ENCODE measurements around the gene TPI1.
A peak's percentile ranks its signal among the peaks of the same experiment; 100 is the strongest.

Gene TPI1

DNA sequence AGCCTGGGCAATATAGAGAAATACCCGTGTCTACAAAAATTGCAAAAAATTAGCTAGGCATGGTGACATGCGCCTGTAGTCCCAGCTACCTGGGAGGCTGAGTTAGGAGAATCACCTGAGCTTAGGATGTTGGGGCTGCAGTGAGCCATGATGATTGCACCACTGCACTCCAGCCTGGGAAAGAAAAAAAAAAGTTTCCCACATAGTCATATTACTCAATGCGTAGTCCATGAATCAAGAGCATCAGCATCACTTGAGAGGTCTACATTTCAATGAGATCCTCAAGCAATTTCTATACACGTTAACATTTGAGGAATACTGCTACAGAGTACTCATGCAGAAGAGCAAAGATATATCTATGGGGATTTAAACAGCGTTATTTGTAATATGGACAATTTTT is 32.1 kb downstream of the TPI1 start:
- POLR2A ChIA-PET: no interaction called here
- no peak for DNase-seq
- no peaks in the 10 kb centered on the region for H3K27me3 ChIP-seq (replicated peaks in 2 of 5; ENCODE audit: control insufficient read depth in 4 of 5, insufficient read depth in 5 of 5, low read length in 4 of 5)
- H3K4me1 ChIP-seq (ENCODE audit: control extremely low read depth in 1 of 4, control insufficient read depth in 4 of 4, insufficient read depth in 4 of 4, low read length in 3 of 4): peaks cover 13 to 33% (median 28%) of the 10 kb centered on the region in 4 experiments
- WGBS (ENCODE audit: insufficient coverage): 61% methylated on average over 3 of the region's 5 CpGs
- CTCF ChIA-PET: interaction anchor here (1.0 to 2.4 kb wide), 5 partner anchors 8 to 31 kb away, joined by 3 to 11 read pairs (median 5); no protein-coding TSS in a partner anchor
- no peaks in the 10 kb centered on the region for H3K36me3 ChIP-seq (ENCODE audit: control insufficient read depth in 4 of 4, insufficient read depth in 4 of 4, low read length in 3 of 4)
- peak overlapping the region in 1 of 2 experiments; percentile 55 for H3K27ac ChIP-seq (ENCODE audit: insufficient read depth in 1 of 2, low read depth in 1 of 2, low read length in 2 of 2, poor library complexity in 1 of 2, severe bottlenecking in 2 of 2)
- H3K9me3 ChIP-seq (ENCODE audit: control extremely low read depth in 1 of 5, control insufficient read depth in 4 of 5, insufficient read depth in 2 of 5, low read depth in 1 of 5, low read length in 4 of 5): no peaks in the 10 kb centered on the region
- no peak overlapping the region for H3K4me3 ChIP-seq (ENCODE audit: control insufficient read depth in 1 of 7, extremely low read depth in 1 of 7, insufficient read depth in 4 of 7, low read depth in 2 of 7, low read length in 6 of 7)

DNA sequence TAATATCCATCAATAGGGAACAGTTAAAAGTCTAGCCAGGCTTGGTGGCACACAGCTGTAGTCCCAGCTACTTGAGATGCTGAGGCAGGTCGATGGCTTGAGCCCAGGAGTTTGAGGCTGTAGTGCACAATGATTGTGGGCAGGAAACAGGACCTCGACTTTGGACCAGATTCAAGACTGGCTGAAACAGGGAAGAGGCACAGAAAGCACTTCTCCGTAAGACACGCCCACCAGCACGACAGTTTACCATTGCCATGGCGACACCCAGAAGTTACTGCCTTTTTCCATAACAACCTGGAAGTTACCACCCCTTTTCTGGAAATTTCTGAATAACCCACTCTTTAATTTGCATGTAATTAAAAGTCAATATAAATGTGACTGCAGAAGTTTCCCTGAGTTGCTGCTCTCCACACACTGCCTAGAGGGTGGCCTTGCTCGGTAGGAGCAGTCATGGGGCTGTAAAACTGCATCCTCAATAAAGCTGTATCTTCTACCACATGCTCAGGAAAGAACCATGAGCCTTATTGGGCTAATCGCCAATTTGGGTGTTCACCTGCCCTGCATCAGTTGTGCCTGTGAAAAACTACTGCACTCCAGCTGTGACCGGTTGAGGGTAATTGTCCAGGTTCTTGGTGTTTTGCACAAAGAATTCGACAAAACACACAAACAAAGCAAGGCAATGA is 32.6 kb downstream of the TPI1 start:
- ChIA-PET POLR2A (interaction anchor here (0.7 kb wide), 1 partner anchor 8 kb away, joined by 3 read pairs; no protein-coding TSS in a partner anchor), CTCF (interaction anchor here (1.2 to 2.4 kb wide), 5 partner anchors 9 to 31 kb away, joined by 4 to 11 read pairs (median 7); no protein-coding TSS in a partner anchor)
- H3K27me3 ChIP-seq (replicated peaks in 2 of 5; ENCODE audit: control insufficient read depth in 4 of 5, insufficient read depth in 5 of 5, low read length in 4 of 5): no peaks in the 10 kb centered on the region
- peak overlapping the region in 1 of 2 experiments; percentile 55 for H3K27ac ChIP-seq (ENCODE audit: insufficient read depth in 1 of 2, low read depth in 1 of 2, low read length in 2 of 2, poor library complexity in 1 of 2, severe bottlenecking in 2 of 2)
- H3K9me3 ChIP-seq (ENCODE audit: control extremely low read depth in 1 of 5, control insufficient read depth in 4 of 5, insufficient read depth in 2 of 5, low read depth in 1 of 5, low read length in 4 of 5): no peaks in the 10 kb centered on the region
- peaks cover 16 to 37% (median 32%) of the 10 kb centered on the region in 4 experiments for H3K4me1 ChIP-seq (ENCODE audit: control extremely low read depth in 1 of 4, control insufficient read depth in 4 of 4, insufficient read depth in 4 of 4, low read length in 3 of 4)
- WGBS (ENCODE audit: insufficient coverage): 41% methylated on average over 9 of the region's 10 CpGs
- H3K36me3 ChIP-seq (ENCODE audit: control insufficient read depth in 4 of 4, insufficient read depth in 4 of 4, low read length in 3 of 4): no peaks in the 10 kb centered on the region
- no peak overlapping the region for H3K4me3 ChIP-seq (ENCODE audit: control insufficient read depth in 1 of 7, extremely low read depth in 1 of 7, insufficient read depth in 4 of 7, low read depth in 2 of 7, low read length in 6 of 7)
- DNase-seq: peak; percentile 82 to 91 (median 90)

DNA sequence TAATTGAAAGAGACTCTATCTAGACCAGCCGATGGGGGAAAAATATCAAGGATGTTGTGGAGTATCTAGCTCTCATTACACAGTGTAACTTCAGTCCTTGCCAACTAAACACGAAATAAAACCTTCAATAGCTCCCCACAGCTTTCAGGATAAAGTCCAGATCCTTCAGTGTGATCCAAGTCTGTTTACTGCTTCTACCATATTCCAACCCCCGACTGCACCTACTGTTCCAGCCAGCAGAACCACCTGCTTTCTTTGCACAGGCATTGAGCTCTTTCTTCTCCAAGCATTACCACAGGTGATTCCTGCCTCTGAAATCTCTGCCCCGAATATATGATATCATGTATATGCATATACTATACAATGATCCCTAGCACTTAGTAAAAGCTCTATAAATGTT is 35.1 kb downstream of the TPI1 start:
- ChIA-PET CTCF (interaction anchor here (0.6 to 12.4 kb wide), 7 partner anchors 8 to 209 kb away, joined by 3 to 105 read pairs (median 4); partner anchors contain the start of genes SPSB2 and TPI1), POLR2A (interaction anchor here (0.7 to 1.3 kb wide), 2 partner anchors 11 to 42 kb away, joined by 3 to 6 read pairs; partner anchors contain the start of gene C12orf57)
- Histone ChIP-seq H3K4me1 (ENCODE audit: control extremely low read depth in 1 of 4, control insufficient read depth in 4 of 4, insufficient read depth in 4 of 4, low read length in 3 of 4) (peaks cover 17 to 45% (median 40%) of the 10 kb centered on the region in 4 experiments), H3K36me3 (ENCODE audit: control insufficient read depth in 4 of 4, insufficient read depth in 4 of 4, low read length in 3 of 4) (peaks cover 0 to 10% (median under 1%) of the 10 kb centered on the region in 4 experiments), H3K9me3 (ENCODE audit: control extremely low read depth in 1 of 5, control insufficient read depth in 4 of 5, insufficient read depth in 2 of 5, low read depth in 1 of 5, low read length in 4 of 5) (no peaks in the 10 kb centered on the region), H3K27ac (ENCODE audit: insufficient read depth in 1 of 2, low read depth in 1 of 2, low read length in 2 of 2, poor library complexity in 1 of 2, severe bottlenecking in 2 of 2) (no peak overlapping the region), H3K27me3 (replicated peaks in 2 of 5; ENCODE audit: control insufficient read depth in 4 of 5, insufficient read depth in 5 of 5, low read length in 4 of 5) (no peaks in the 10 kb centered on the region), H3K4me3 (ENCODE audit: control insufficient read depth in 1 of 7, extremely low read depth in 1 of 7, insufficient read depth in 4 of 7, low read depth in 2 of 7, low read length in 6 of 7) (no peak overlapping the region)
- WGBS (ENCODE audit: insufficient coverage): 90% methylated on average over 2 of the region's 4 CpGs
- DNase-seq: no peak

DNA sequence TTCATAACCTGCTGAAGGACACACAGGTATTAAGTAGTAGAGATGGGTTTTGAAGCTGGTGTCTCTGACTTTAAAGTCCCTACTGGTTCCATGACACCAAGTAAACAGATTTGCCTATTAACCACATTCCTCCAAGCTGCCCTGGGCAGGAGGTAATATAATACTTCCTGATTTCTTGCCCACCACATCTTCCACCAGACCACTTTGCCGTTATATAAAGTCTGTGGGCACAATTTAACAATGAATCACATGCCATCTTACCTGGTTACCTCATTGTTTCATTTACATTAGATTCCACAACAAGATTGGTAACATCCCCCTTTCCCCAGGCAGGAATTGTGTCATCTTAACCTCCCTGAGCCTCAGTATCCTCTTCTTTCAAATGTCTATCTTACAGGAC is 36.4 kb downstream of the TPI1 start:
- H3K36me3 ChIP-seq (ENCODE audit: control insufficient read depth in 4 of 4, insufficient read depth in 4 of 4, low read length in 3 of 4): peaks cover 0 to 13% (median 3%) of the 10 kb centered on the region in 4 experiments
- H3K9me3 ChIP-seq (ENCODE audit: control extremely low read depth in 1 of 5, control insufficient read depth in 4 of 5, insufficient read depth in 2 of 5, low read depth in 1 of 5, low read length in 4 of 5): no peaks in the 10 kb centered on the region
- ChIA-PET CTCF (interaction anchor here (0.8 to 12.4 kb wide), 6 partner anchors 9 to 33 kb away, joined by 3 to 105 read pairs (median 9); partner anchors contain the start of genes SPSB2 and TPI1), POLR2A (no interaction called here)
- peak; percentile 35 to 86 (median 83) for DNase-seq
- H3K27ac ChIP-seq (ENCODE audit: insufficient read depth in 1 of 2, low read depth in 1 of 2, low read length in 2 of 2, poor library complexity in 1 of 2, severe bottlenecking in 2 of 2): peak overlapping the region; percentile 93 to 97
- peak overlapping the region in 2 of 7 experiments; percentile 70 to 85 for H3K4me3 ChIP-seq (ENCODE audit: control insufficient read depth in 1 of 7, extremely low read depth in 1 of 7, insufficient read depth in 4 of 7, low read depth in 2 of 7, low read length in 6 of 7)
- H3K4me1 ChIP-seq (ENCODE audit: control extremely low read depth in 1 of 4, control insufficient read depth in 4 of 4, insufficient read depth in 4 of 4, low read length in 3 of 4): peaks cover 17 to 45% (median 40%) of the 10 kb centered on the region in 4 experiments
- H3K27me3 ChIP-seq (replicated peaks in 2 of 5; ENCODE audit: control insufficient read depth in 4 of 5, insufficient read depth in 5 of 5, low read length in 4 of 5): no peaks in the 10 kb centered on the region
- 0% methylated on average over 1 of the region's 1 CpG for WGBS (ENCODE audit: insufficient coverage)

DNA sequence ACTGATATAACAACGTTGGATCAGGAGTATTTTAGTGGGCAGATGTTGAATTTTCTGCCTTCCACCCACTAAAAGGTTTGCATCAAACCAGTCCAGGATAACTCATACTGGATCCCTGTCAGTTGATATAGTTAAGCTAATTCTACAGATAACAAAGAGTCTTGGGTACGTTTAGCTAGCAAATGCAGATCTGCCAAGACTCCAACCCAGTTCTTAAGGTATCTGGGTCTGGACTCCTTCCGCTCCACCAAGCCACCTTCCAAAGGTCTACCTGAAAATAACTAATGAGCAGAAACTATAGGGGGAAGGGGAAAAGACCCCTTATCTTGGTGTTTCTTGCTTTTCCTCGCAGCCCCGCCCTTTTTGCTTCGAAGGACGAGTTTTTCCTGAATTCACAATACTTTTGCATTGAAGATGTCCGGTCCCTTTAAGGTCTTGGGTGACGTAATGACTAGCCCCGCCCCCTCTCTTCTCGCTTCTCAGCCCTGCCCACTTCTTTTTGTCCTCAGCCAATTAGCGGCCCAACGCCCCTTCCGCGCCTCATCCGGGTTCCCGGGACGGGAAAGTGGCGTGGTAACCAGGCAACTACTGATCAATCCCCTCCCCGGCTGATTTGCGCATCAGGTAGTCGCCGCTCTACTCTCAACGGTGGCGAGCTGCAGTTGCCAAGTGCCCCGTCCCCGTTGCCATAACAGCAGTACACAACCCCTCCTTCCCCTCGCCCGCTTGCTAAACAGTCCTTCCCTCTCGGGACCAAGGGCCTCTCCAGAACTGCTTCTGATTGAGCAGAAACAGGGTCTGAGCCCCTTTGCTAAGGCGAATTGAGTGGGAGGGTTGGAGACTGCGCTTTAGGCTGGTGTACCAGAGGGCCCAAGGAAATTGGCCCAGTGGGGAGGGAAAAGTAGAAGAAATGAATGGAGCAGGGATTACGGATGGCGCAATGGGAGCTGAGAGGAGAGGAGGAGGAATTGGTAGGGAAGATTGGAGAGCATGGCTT is 37.2 kb downstream of the TPI1 start, which contains the start of gene LRRC23:
Gene LRRC23 (plus strand): TSS at position 543 of the 997 bp plus-strand sequence. CDS start 812 bp downstream, outside the sequence.
- POLR2A ChIA-PET: interaction anchor here (0.7 to 1.4 kb wide), 2 partner anchors 33 to 113 kb away, joined by 3 to 6 read pairs; no protein-coding TSS in a partner anchor
- peak; percentile 96 to 98 (median 97) for DNase-seq
- Histone ChIP-seq H3K36me3 (ENCODE audit: control insufficient read depth in 4 of 4, insufficient read depth in 4 of 4, low read length in 3 of 4) (peaks cover 0 to 13% (median 3%) of the 10 kb centered on the region in 4 experiments), H3K27ac (ENCODE audit: insufficient read depth in 1 of 2, low read depth in 1 of 2, low read length in 2 of 2, poor library complexity in 1 of 2, severe bottlenecking in 2 of 2) (peak within 1 kb of the TSS; percentile 93 to 97), H3K9me3 (ENCODE audit: control extremely low read depth in 1 of 5, control insufficient read depth in 4 of 5, insufficient read depth in 2 of 5, low read depth in 1 of 5, low read length in 4 of 5) (no peaks in the 10 kb centered on the region), H3K27me3 (replicated peaks in 2 of 5; ENCODE audit: control insufficient read depth in 4 of 5, insufficient read depth in 5 of 5, low read length in 4 of 5) (no peaks in the 10 kb centered on the region), H3K4me3 (ENCODE audit: control insufficient read depth in 1 of 7, extremely low read depth in 1 of 7, insufficient read depth in 4 of 7, low read depth in 2 of 7, low read length in 6 of 7) (peak within 1 kb of the TSS; percentile 54 to 87 (median 73)), H3K4me1 (ENCODE audit: control extremely low read depth in 1 of 4, control insufficient read depth in 4 of 4, insufficient read depth in 4 of 4, low read length in 3 of 4) (peaks cover 17 to 39% (median 35%) of the 10 kb centered on the region in 4 experiments)
- WGBS (ENCODE audit: insufficient coverage): 5% methylated on average over 26 of the region's 34 CpGs
- CTCF ChIA-PET: interaction anchor here (0.6 to 12.4 kb wide), 9 partner anchors 10 to 204 kb away, joined by 3 to 105 read pairs (median 3); partner anchors contain the start of genes SPSB2 and TPI1

DNA sequence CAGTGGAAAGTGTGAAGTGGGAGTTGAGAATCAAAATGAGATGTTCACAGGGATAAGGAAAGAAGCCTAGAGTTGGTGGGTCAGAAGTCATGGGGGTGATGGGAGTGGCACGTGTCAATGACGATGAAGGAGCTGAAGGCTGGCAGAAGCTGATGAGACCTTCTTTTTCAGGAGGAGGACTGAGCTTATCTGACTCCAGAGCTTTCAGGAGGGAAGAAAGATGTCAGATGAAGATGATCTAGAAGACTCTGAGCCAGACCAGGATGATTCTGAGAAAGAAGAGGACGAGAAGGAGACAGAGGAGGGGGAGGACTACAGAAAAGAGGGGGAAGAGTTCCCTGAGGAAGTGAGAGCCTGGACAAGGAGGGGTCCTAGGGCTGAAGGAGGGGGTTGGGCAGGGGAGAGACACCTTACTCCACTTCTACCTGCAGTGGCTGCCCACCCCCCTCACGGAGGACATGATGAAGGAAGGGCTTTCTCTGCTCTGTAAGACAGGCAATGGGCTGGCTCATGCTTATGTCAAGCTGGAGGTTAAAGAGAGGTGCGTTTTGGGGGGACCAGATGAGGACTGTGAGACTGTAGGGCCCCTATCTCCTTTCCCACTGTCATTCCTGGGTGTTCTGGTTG is 38.2 kb downstream of the TPI1 start:
- H3K4me1 ChIP-seq (ENCODE audit: control extremely low read depth in 1 of 4, control insufficient read depth in 4 of 4, insufficient read depth in 4 of 4, low read length in 3 of 4): peaks cover 15 to 29% (median 26%) of the 10 kb centered on the region in 4 experiments
- H3K36me3 ChIP-seq (ENCODE audit: control insufficient read depth in 4 of 4, insufficient read depth in 4 of 4, low read length in 3 of 4): peaks cover 0 to 13% (median 3%) of the 10 kb centered on the region in 4 experiments
- peak overlapping the region in 6 of 7 experiments; percentile 70 to 87 (median 78) for H3K4me3 ChIP-seq (ENCODE audit: control insufficient read depth in 1 of 7, extremely low read depth in 1 of 7, insufficient read depth in 4 of 7, low read depth in 2 of 7, low read length in 6 of 7)
- H3K27me3 ChIP-seq (replicated peaks in 2 of 5; ENCODE audit: control insufficient read depth in 4 of 5, insufficient read depth in 5 of 5, low read length in 4 of 5): no peaks in the 10 kb centered on the region
- DNase-seq: no peak
- ChIA-PET POLR2A (interaction anchor here (0.6 to 1.4 kb wide), 3 partner anchors 32 to 112 kb away, joined by 3 to 6 read pairs (median 4); no protein-coding TSS in a partner anchor), CTCF (interaction anchor here (0.7 to 12.4 kb wide), 7 partner anchors 12 to 203 kb away, joined by 3 to 105 read pairs (median 4); partner anchors contain the start of genes SPSB2 and TPI1)
- WGBS (ENCODE audit: insufficient coverage): 94% methylated on average over 4 of the region's 5 CpGs
- no peaks in the 10 kb centered on the region for H3K9me3 ChIP-seq (ENCODE audit: control extremely low read depth in 1 of 5, control insufficient read depth in 4 of 5, insufficient read depth in 2 of 5, low read depth in 1 of 5, low read length in 4 of 5)
- H3K27ac ChIP-seq (ENCODE audit: insufficient read depth in 1 of 2, low read depth in 1 of 2, low read length in 2 of 2, poor library complexity in 1 of 2, severe bottlenecking in 2 of 2): peak overlapping the region; percentile 93 to 97

Data from common myeloid progenitor, CD34-positive (primary cell).